Suprapubic skin (tissue), 4 donors: ENCODE results near the gene PRSS33. TPM values are rescaled to one million over a fixed set of nuclear protein-coding genes. Genes with fewer than 3 reads are reported as not detected.

Source experiments
- DNase-seq, 2 donors: peaks; one replicate each; pipeline ENCODE4 v3.0.0-alpha.2; 2019; ENCODE audit warnings: low spot score in 2 of 2
- H3K27ac ChIP-seq: fragments of 200-600 bp; sonication (generic); one replicate; pipeline ENCODE4 v1.5.1; 2019
- H3K27me3 ChIP-seq: fragments of 200-600 bp; sonication (generic); one replicate; pipeline ENCODE4 v1.5.1; 2019
- H3K36me3 ChIP-seq: fragments of 200-600 bp; sonication (generic); one replicate; pipeline ENCODE4 v1.5.1; 2019
- H3K4me1 ChIP-seq: fragments of 200-600 bp; sonication (generic); one replicate; pipeline ENCODE4 v1.5.1; 2019
- H3K4me3 ChIP-seq: fragments of 200-600 bp; sonication (generic); one replicate; pipeline ENCODE4 v1.5.1; 2019; ENCODE audit warnings: mild to moderate bottlenecking
- H3K9me3 ChIP-seq: fragments of 200-600 bp; sonication (generic); one replicate; pipeline ENCODE4 v1.5.1; 2019
- CTCF ChIP-seq, 2 donors: fragments of 200-600 bp in 1 of 2; fragments of 450-650 bp in 1 of 2; sonication (generic) in 1 of 2; IDR thresholded peaks; one replicate each; pipeline ENCODE4 v1.5.1; 2016 to 2019; ENCODE audit warnings: antibody characterized with exemption in 2 of 2, mild to moderate bottlenecking in 1 of 2, moderate library complexity in 1 of 2
- EP300 ChIP-seq: sonication (generic); formaldehyde crosslinking; IDR thresholded peaks from one replicate; pipeline ENCODE4 v1.6.1; 2017; ENCODE audit warnings: antibody characterized with exemption
- POLR2A ChIP-seq, 2 donors: fragments of 450-650 bp; IDR thresholded peaks; one replicate each; pipeline ENCODE4 v1.6.1; 2017; ENCODE audit warnings: antibody characterized with exemption in 2 of 2, mild to moderate bottlenecking in 2 of 2, moderate library complexity in 2 of 2
- POLR2AphosphoS5 ChIP-seq, 3 donors: sonication (generic); formaldehyde crosslinking; IDR thresholded peaks; one replicate each; pipeline ENCODE4 v1.6.1; 2017; ENCODE audit warnings: antibody characterized with exemption in 3 of 3
- WGBS: methylation state at CpG from one replicate; pipeline ENCODE4 v1.1.5; 2018; 5-methylcytosine and 5-hydroxymethylcytosine counted together
- total RNA-seq, 4 donors: library from RNA; depleted of rRNA; stranded (reverse); fragments of >200 nt; gene quantifications; one replicate each; pipeline ENCODE4 v1.1.0, GENCODE V29; 2016

Gene PRSS33
- total RNA-seq, 4 donors from 2014 or later = not detected

- Histone ChIP-seq H3K27me3 (no peaks in the 10 kb centered on the region), H3K4me3 (no peak overlapping the region), H3K36me3 (peaks cover 99% of the 10 kb centered on the region), H3K27ac (no peak overlapping the region), H3K9me3 (no peaks in the 10 kb centered on the region), H3K4me1 (peaks cover 35% of the 10 kb centered on the region)
- DNase-seq = no peak
- 98% methylated on average over 61 of the region's 73 CpGs for WGBS
- TF ChIP-seq POLR2A (IDR thresholded peaks at IDR 0.05) (no peak), POLR2AphosphoS5 (IDR thresholded peaks at IDR 0.05) (no peak), EP300 (no peak), CTCF (IDR thresholded peaks at IDR 0.05) (no peak)
Measured at GRCh38 chr16:2765462-2766404, 21.6 kb downstream of the PRSS33 start.

- H3K4me3 ChIP-seq = no peak overlapping the region
- TF ChIP-seq EP300 (no peak), CTCF (IDR thresholded peaks at IDR 0.05) (no peak), POLR2AphosphoS5 (IDR thresholded peaks at IDR 0.05) (no peak), POLR2A (IDR thresholded peaks at IDR 0.05) (no peak)
- no peaks in the 10 kb centered on the region for H3K27me3 ChIP-seq
- no peak for DNase-seq
- WGBS = 95% methylated on average over 9 of the region's 9 CpGs
- no peak overlapping the region for H3K27ac ChIP-seq
- H3K36me3 ChIP-seq = peaks cover 99% of the 10 kb centered on the region
- H3K4me1 ChIP-seq = peaks cover 25% of the 10 kb centered on the region
- no peaks in the 10 kb centered on the region for H3K9me3 ChIP-seq
Measured at GRCh38 chr16:2764718-2765117, 22.6 kb downstream of the PRSS33 start.

- DNase-seq = no peak
- peaks cover 99% of the 10 kb centered on the region for H3K36me3 ChIP-seq
- no peaks in the 10 kb centered on the region for H3K27me3 ChIP-seq
- TF ChIP-seq EP300 = no peak
- no peak for TF ChIP-seq POLR2A (IDR thresholded peaks at IDR 0.05)
- no peak for TF ChIP-seq CTCF (IDR thresholded peaks at IDR 0.05)
- TF ChIP-seq POLR2AphosphoS5 (IDR thresholded peaks at IDR 0.05) = no peak
- no peaks in the 10 kb centered on the region for H3K9me3 ChIP-seq
- peaks cover 9% of the 10 kb centered on the region for H3K4me1 ChIP-seq
- H3K27ac ChIP-seq = no peak overlapping the region
- 88% methylated on average over 6 of the region's 6 CpGs for WGBS
- H3K4me3 ChIP-seq = no peak overlapping the region
Measured at GRCh38 chr16:2763173-2763572, 24.2 kb downstream of the PRSS33 start.

GRCh38 chr16:2762711-2763110, 24.6 kb downstream of the PRSS33 start:
- no peaks in the 10 kb centered on the region for H3K9me3 ChIP-seq
- no peak overlapping the region for H3K4me3 ChIP-seq
- no peak for TF ChIP-seq CTCF (IDR thresholded peaks at IDR 0.05)
- no peak for TF ChIP-seq EP300
- TF ChIP-seq POLR2A (IDR thresholded peaks at IDR 0.05) = no peak
- TF ChIP-seq POLR2AphosphoS5 (IDR thresholded peaks at IDR 0.05) = no peak
- 98% methylated on average over 13 of the region's 13 CpGs for WGBS
- H3K4me1 ChIP-seq = peaks cover 5% of the 10 kb centered on the region
- peaks cover 99% of the 10 kb centered on the region for H3K36me3 ChIP-seq
- no peak for DNase-seq
- no peak overlapping the region for H3K27ac ChIP-seq
- H3K27me3 ChIP-seq = no peaks in the 10 kb centered on the region

- no peaks in the 10 kb centered on the region for H3K27me3 ChIP-seq
- TF ChIP-seq CTCF (IDR thresholded peaks at IDR 0.05) (no peak), POLR2AphosphoS5 (IDR thresholded peaks at IDR 0.05) (no peak), EP300 (no peak), POLR2A (IDR thresholded peaks at IDR 0.05) (no peak)
- H3K4me1 ChIP-seq = peaks cover 4% of the 10 kb centered on the region
- DNase-seq = no peak
- no peaks in the 10 kb centered on the region for H3K9me3 ChIP-seq
- 98% methylated on average over 23 of the region's 42 CpGs for WGBS
- peaks cover 97% of the 10 kb centered on the region for H3K36me3 ChIP-seq
- no peak overlapping the region for H3K27ac ChIP-seq
- no peak overlapping the region for H3K4me3 ChIP-seq
Measured at GRCh38 chr16:2761886-2762583, 25.3 kb downstream of the PRSS33 start.
